GM19328 (cell line): ENCODE results near the gene HOXC13.

Experiments used
- ATAC-seq: cut with Tn5 transposase; IDR thresholded peaks from one replicate; pipeline ENCODE4 v1.9.1; 2021; ENCODE audit warnings: mild to moderate bottlenecking, moderate library complexity; ENCODE audit not compliant: unreplicated experiment

The HOXC13 gene

DNA sequence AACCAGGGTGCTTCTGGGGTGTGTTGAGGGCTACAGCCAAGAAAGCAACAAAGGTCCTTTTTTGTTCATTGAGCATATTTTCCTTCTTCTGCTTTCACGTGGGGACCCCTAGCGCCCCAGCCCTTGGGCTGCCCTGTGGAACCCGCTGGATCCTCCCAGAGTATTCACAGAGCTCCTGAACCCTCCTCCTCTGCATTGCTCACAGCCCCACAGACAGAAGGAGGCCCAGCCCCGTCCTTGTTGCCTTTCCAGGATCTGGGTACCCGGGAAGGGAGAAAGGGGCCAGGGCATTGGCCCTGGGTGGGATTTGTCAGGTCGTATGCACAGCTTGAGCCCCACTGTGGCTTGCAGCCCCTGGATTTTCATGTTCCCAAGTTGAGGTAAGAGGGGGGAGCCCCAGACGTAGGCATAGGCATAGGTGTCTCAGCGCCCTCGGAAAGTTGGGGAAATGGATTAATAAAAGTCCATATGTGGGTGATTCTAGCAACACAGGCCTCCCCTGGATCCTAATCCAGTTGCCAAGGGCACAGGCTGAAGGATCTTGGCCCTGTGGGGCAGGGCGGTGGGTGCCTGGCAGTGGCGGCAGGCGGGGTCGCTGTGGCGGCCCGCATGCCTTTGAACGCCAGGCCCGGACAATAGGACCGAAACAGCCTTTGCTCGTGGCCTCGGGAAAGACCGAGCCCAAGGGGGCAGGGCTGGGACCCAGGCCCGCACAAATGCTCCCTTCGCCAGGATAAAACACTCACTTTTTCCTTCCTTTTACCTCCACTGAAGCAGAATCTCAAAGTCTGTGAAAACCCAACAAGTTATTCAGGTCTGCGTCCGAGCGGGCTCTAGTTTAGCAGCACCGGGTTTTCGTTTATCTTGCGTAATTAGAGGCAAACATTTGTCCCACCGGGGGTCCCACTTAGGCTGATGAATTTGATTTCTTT lies 43.3 kb downstream of the HOXC13 start:
- no peak for ATAC-seq

DNA sequence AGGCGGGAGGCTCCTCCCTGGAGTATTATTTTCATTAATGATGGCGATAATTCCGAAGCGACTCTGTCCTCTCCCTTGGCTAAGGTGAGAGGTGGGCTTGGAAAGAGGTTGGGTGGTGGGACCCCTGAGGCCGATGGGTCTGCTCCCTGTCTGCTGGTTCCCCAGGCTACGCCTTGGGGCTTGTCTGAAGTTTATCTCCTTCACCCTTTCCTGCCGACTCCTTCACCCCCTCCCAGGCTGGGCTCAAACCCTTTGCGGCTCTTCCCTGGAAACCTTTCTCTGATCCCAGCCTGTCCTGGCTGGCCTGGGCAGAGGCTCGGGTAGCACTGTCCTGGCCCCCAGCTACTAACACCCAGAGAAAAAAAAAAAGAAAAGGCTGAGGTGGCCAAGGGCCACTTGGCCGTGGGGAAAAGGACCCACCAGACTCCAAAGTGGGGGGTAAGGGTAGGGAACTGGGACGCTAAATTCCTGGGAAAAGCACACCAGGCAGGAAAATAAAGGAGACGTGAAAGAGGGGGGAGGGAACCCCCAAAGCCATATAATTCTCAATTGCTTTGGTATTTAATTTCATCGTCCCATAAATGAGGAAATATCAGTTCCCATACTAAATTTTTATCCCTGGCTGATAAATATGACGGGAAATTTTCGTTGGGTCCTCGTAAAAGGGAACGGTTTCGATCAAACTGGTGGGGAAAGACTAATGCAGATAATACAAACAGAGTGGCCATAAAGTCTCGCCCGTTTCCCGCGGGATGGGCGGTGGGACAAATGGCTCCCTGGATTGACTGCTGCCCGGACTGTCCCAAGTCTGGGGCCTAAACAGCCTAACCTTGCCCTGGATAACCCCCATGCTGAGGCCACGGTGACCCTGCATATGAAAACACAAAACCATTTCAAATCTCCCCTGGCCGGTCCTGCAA lies 44.3 kb downstream of the HOXC13 start:
- ATAC-seq: no peak

DNA sequence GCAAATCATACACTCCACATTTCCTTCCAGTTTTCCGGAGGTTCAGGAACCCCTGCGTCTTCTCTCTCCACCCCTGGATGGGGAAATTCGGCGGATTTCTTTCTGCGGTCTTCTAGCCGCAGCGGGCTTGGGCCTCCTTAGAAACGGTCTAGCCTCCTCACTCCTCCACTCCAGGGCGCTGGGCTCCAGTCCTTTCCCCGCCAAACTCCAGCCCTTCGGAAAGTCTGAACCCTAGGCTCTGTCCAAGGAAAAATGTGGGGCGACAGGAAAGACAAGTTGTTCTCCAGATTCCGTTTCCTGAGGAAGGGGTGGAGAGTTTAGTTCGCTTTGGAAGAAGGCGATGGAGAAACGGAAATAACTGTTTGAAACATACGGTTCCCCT lies 44.9 kb downstream of the HOXC13 start:
- no peak for ATAC-seq

DNA sequence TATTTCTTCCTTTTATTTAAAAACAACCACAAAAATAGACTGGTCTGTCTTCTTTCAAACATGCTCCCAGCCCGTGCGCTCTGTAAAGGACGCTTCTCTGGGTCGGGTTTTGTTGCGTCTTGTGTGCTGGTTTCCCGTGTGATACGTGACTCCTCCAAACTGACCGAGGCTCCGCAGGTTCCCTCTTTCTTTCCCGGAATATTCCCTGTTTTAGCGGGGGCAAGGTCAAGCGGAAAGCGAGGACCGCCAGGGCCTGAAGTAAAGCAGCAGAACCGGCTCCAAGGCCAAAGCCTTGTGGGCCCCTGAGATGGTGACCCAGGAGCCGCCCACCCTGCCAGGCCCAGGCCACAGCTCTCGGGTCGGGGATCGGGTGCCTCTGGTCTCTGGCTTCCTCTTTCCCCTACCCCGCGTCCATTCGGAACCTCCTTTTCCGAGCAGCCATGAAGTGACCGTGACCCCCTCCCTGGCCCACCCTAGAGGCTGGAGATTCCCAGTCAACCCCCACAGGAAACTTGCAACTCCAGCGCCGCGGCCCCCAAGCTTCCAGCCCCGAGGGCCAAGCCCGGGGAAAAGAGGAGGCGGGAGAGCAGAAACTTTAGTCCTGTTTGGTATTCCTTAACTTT lies 45.4 kb downstream of the HOXC13 start:
- ATAC-seq: no peak

DNA sequence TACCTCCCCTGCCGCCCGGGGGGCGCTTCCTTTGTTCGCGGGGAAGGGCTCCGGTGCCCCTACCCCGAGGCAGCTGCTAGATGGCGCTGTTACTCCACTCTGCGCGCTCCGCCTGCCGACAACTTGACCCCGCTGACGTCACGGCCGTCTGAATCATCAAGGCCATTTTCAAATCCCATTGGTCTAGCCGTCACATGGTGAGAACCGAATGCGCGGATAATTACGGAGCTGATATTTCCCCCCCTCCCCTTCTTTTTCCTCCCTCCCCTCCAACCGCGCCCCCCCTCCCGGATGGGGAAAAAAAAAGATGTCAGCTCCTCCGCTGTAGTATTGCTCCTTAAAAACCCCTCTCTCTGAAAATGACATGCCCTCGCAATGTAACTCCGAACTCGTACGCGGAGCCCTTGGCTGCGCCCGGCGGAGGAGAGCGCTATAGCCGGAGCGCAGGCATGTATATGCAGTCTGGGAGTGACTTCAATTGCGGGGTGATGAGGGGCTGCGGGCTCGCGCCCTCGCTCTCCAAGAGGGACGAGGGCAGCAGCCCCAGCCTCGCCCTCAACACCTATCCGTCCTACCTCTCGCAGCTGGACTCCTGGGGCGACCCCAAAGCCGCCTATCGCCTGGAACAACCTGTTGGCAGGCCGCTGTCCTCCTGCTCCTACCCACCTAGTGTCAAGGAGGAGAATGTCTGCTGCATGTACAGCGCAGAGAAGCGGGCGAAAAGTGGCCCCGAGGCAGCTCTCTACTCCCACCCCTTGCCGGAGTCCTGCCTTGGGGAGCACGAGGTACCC lies 46.5 kb downstream of the HOXC13 start, which contains the start of gene HOXC10:
Gene HOXC10, plus strand, starts transcription at position 246 of the 791 bp plus-strand sequence. Its CDS starts 114 bp downstream, at position 360.
- ATAC-seq: no peak

DNA sequence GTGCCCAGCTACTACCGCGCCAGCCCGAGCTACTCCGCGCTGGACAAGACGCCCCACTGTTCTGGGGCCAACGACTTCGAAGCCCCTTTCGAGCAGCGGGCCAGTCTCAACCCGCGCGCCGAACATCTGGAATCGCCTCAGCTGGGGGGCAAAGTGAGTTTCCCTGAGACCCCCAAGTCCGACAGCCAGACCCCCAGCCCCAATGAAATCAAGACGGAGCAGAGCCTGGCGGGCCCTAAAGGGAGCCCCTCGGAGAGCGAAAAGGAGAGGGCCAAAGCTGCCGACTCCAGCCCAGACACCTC lies 47.0 kb downstream of the HOXC13 start:
- no peak for ATAC-seq

DNA sequence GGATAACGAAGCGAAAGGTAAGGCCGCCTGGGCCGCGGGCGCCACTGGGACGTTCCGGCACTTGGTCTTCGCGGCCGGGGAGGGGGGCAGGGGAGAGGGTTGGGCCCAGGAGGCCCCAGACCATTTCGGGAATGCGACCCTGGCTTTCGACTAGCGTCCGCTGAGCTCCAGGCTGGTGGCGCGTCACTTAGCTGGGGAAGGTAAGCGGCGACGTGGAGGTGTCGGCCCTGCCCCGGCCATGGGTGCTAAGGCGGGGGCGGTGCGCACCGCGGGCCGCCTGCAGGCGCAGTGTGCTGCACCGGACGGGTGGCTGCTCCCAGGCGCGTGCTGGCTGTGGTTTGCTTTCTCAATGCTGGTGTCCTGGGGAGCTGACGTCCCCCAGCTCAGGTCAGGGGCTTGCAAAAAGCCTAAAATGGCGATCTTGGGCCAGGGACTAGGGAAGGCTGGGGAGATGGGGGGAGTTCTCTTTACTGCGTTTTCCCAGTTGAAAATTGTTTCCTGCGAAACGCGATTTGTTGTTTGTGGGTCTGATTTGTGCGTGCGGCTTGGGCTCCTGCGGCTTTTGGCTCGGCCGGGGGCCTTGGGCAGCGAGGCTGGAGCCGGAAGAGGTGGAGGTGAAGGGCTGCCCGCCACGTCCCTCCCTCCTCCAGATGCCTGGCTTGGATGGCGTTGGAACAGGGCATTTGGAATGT lies 47.5 kb downstream of the HOXC13 start:
- no peak for ATAC-seq

DNA sequence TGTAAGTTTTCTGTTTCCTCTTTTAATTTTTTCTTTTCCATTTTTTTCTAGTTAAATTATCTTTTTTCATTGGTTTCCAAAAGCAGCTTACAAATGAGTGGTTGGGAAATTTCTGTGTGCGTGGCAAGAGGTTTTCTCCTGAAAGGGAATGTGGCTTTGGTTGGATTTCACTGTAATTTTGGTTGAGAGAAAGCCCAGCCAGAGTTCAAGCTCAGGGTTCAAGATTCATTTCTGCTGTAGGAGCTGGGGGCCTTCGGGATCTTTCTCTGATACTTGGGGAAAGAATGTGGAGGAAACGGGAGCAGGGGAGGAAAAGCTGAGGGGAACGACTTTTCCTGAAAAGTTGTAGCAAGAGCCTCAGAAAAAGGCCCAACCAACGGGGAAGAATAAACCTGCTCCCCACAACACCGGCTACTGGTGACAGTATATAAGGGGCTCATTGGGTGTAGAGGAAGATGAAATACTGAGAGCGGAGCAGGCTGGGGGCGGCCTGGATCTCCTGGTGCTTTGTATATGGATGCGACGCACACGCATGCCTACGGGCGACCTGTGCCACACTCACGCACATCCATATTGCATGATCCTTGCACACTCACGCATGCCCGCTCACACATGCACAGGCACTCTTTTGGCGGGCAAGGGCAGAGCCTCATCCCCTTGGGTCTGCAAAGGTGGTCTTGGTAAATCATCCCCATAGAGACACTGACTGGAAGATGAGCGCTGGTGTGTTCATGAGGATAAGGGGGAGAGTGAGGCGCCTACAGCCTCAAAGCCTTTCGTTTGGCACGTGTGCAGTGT lies 48.3 kb downstream of the HOXC13 start:
- ATAC-seq: no peak

DNA sequence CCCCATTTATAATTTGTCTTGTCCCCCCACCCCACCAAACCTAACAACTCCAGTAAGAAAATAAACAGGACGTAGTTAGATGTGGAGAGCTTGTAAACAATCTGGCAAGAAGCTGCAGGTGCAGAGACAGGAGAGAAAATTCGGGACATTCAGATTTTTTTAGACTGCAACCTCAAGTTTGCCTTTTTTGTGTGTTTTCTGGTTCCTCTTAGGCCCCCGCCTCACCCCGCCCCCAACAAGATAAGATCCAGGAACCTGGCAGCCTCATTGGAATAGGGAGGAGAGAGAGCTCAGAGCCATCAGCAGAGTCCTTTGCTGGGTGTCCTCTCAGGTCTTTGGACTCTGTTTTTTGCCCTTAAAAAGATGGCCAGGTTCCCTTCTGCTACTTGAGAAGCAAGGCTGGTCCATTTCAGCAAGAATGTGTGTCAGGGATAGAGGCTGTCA lies 49.2 kb downstream of the HOXC13 start:
- no peak for ATAC-seq

DNA sequence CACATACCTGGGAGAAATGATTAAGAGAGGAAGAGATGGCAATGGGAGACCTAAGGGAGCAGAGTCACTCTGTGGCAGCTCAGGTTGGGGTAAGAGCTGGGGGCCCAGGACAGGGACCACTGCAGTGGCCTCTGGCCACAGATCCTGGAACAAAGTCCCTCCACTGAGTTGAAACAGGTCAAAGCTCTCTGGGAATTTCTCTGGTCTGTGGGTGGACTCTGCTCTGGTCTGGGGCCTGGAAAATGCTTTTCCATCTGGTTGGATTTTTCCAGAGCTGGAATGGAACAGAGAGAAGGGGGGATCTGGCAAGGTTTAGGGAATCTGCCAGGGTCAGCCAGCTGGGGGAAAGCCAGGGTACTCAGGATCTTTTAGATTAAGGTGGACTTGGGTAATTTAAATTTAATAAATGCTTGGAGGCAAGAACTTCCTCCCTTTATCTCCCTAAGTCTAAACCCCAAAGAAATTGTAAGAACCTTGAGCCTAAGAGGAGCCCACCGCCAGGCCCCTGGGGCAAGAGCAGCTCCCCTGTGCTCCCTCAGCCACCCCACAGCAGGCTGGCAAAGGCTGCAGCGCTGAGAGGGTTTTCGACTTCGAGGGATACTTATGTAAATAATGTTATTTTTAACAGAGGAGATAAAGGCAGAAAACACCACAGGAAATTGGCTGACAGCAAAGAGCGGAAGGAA lies 50.1 kb downstream of the HOXC13 start:
- ATAC-seq: no peak

DNA sequence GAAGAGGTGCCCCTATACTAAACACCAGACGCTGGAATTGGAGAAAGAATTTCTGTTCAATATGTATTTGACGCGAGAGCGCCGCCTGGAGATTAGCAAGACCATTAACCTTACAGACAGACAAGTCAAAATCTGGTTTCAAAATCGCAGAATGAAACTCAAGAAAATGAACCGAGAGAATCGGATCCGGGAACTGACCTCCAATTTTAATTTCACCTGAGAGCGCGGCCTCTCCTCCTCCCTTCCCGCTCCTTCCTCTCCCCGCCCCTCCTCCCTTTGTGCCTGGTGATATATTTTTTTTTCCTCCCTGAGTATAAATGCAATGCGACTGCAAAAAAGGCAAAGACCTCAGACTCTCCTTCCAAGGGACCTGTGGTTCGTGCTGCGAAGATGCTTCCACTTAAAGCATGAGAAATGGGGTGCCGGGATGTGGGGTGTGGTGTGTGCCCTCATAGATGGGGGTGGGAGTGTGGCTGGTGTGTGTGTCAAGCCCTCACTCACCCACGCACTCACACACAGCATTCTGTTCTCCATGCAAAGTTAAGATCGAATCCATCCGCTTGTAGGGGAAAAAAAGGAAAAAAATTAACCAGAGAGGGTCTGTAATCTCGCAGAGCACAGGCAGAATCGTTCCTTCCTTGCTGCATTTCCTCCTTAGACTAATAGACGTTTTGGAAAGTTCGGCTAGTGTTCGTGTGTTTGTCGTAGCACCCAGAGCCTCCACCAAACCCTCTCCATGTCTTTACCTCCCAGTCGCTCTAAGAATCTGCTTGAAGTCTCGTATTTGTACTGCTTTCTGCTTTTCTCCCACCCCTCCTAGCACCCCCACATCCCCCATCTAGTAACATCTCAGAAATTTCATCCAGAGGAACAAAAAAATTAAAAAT lies 50.8 kb downstream of the HOXC13 start:
- ATAC-seq: no peak

DNA sequence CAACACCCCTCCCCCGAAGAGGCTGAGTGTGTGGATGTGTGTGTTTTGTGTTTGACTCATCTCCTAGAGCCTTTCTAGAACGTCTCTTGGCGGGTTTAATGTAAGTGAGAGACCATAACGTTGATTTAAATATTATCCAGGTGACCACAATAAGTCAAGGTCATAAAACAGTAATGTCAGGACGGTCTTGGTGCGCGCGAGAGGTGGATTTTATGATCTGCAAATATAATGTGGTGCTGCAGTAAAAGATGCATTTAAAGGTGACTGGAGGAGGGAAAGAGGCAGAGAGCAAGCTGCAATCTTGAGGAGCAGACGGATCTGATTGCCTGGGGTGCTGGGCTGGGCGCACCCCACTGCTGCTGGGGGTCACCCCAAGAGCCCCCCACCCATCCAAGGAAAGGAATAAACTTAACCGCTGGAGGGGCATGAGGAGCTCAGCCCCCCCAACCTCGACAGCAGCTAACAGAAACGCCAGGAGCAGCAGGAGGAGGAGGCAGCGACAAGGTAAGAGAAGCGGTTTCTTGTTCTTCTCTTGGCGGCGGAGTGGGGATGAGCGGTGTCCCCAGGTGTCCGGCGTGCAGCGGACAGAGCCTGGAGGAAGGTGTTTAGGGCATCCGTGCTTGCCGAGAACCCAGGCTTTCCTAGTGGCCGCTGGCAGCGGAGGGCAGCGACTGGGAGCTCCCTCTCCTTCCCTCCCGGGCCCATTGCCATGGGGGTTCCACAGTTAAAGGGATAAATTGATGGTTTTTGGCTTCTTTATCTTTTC lies 51.9 kb downstream of the HOXC13 start:
- no peak for ATAC-seq

DNA sequence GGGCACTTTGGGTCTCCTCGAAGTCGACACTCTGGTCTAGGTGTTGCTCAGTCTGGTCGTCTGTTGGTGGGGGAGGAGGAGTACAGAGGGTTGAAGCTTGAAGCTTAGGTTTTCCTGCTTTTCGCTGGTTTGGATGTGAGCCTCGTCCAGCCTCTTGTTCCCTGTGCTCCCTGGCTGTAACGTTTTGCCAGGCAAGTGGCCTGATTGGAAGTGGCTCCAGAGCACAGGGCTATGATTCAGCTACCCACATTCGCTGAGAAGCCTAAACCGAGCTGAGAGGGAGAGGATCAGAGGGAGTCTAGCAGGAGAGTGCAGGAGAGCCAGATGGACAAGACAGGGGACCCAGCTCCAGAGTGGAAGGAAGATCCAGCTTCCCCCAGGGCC lies 52.4 kb downstream of the HOXC13 start:
- ATAC-seq: no peak

DNA sequence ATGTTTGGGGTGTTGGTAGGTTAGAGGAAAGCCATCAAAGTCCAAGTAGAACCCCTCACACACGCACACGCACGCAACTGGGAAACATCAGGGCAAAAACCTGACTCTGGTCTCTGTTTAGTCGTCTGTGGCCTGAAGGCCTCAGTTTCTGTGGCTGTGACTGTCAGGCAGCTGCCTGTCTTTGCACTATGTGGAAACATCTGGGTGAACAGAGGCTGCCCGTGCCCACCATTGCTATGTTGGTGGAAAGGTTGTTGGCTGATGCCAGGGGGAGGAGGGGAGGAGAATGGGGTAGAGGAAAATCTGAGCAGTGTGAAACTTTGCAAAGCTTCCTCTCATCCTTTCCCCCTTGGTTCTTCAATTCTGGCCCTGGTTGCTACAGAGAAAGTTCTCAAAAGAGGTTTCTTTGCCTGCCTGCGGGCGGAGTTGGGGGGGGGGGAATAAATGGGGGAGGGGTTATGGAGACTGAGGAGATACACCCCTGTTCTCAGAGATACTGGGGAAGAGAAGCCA lies 53.8 kb downstream of the HOXC13 start:
- ATAC-seq: no peak

DNA sequence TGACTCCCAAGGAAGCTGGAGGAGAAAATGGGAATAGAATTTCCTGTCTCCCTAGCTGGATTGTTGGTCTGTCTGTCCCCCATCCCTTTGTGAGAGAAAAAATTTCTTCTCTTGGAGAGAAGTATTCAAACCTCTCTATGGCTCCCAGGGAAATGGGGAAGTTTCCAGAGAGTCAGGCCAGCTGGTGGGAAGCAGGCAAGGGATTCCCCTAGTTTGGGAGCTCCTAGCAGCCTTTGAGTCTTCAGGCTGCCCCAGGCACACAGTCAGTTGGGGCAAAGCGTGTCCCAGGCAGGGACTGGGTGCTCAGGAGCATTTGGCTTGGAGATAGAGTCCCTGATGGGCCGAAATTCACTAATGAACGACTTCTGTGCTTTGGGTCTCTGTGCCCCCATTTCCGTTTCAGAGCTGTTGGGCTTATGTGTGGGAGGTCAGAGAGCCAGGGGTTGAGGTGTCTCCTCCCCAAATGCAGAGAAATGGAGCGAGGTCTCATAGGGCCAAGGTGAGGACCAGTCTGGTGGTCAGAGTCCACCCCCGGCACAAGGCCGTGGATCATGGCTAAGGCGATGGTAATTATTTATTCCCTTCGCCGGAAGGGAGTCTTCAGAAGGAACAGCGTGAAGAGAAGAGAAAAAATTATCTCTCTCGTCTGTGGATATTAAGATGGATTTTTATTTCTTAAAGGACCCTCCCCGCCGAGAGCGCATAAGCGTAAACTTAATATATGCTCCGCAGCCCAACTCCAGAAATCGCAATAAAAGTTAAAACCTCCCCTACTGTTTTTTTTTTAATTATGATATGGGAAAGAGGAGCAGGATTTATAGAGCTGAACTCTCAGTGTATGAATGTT lies 54.8 kb downstream of the HOXC13 start:
- no peak for ATAC-seq

DNA sequence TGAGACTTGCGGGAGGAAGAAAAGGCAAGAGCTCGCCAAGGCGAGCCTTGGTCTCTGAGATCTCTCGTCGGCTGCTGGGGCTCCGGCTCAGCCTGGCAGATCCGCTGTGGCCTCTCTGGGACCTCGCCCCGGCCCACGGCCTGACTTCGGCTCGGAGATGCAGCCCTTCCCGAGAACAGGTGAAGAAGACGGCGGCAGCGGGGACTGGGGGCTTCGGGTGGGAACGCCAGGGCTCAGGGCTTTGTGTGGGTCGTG lies 55.3 kb downstream of the HOXC13 start:
- ATAC-seq: no peak
